SK-N-SH (cell line): ENCODE measurements around the gene SV2C. TPM values are rescaled to one million over a fixed set of nuclear protein-coding genes. Genes with fewer than 3 reads are reported as not detected.

ENCODE experiments used
- CTCF ChIA-PET: fragments of 300-600, 350-600 bp; formaldehyde crosslinking; extraction: SDS; loops from one replicate; lab custom pipeline; 2021; lab: Yijun Ruan, JAX
- POLR2A ChIA-PET: fragments of 350-600 bp; sonication (Branson Sonifier 250); formaldehyde crosslinking; extraction: SDS; loops from one replicate; lab custom pipeline; 2020; ENCODE audit warnings: antibody characterized with exemption, inconsistent platforms; lab: Yijun Ruan, JAX
- DNase-seq: peaks from one replicate; pipeline ENCODE4 v3.0.0; 2012
- H2AFZ ChIP-seq: fragments of 200-600 bp; sonication (generic); 2 replicates; pipeline ENCODE4 v1.8.1; 2016; ENCODE audit warnings: antibody characterized with exemption, mild to moderate bottlenecking, low read depth
- H3F3A ChIP-seq: fragments of 200-600 bp; sonication (generic); replicated peaks from 2 replicates; pipeline ENCODE3; 2016; ENCODE audit warnings: antibody characterized with exemption, mild to moderate bottlenecking; ENCODE audit not compliant: insufficient read depth
- H3K27ac ChIP-seq, 2 experiments: fragments of 200-500 bp in 1 of 2; fragments of 200-600 bp in 1 of 2; sonication (Bioruptor generic) in 1 of 2; sonication (generic), shearing (Covaris generic) in 1 of 2; 2 replicates each; pipeline versions ENCODE4 v1.5.1 to v1.6.1; 2014 to 2016; ENCODE audit warnings: low read depth in 2 of 2, inconsistent platforms in 1 of 2, low read length in 1 of 2, mild to moderate bottlenecking in 1 of 2, mixed read lengths in 1 of 2
- H3K27me3 ChIP-seq: fragments of 200-600 bp; sonication (generic), shearing (Covaris generic); 2 replicates; pipeline ENCODE4 v1.6.1; 2016; ENCODE audit warnings: mixed run types; ENCODE audit not compliant: insufficient read depth
- H3K36me3 ChIP-seq, 2 experiments: fragments of 200-500 bp in 1 of 2; fragments of 200-600 bp in 1 of 2; sonication (Bioruptor generic) in 1 of 2; sonication (generic) in 1 of 2; replicated peaks in 1 of 2; 2 replicates each; pipeline versions ENCODE3 to v1.5.1; 2014 to 2016; ENCODE audit warnings: low read length in 1 of 2, mild to moderate bottlenecking in 1 of 2; ENCODE audit not compliant: insufficient read depth in 2 of 2, control insufficient read depth in 1 of 2
- H3K4me1 ChIP-seq, 2 experiments: fragments of 200-500 bp in 1 of 2; fragments of 200-600 bp in 1 of 2; sonication (Bioruptor generic) in 1 of 2; sonication (generic), shearing (Covaris generic) in 1 of 2; 2 replicates each; pipeline versions ENCODE4 v1.5.1 to v1.6.1; 2014 to 2016; ENCODE audit warnings: low read depth in 1 of 2, low read length in 1 of 2, mixed run types in 1 of 2; ENCODE audit not compliant: insufficient read depth in 2 of 2, control insufficient read depth in 1 of 2
- H3K4me2 ChIP-seq: fragments of 200-600 bp; sonication (generic), shearing (Covaris generic); 2 replicates; pipeline ENCODE4 v1.6.1; 2017; ENCODE audit warnings: mixed run types
- H3K4me3 ChIP-seq, 2 experiments: fragments of 200-500 bp in 1 of 2; fragments of 200-600 bp in 1 of 2; sonication (Bioruptor generic) in 1 of 2; sonication (generic), shearing (Covaris generic) in 1 of 2; 2 replicates each; pipeline versions ENCODE4 v1.5.1 to v1.8.1; 2014 to 2016; ENCODE audit warnings: low read depth in 2 of 2, inconsistent platforms in 1 of 2, low read length in 1 of 2, mild to moderate bottlenecking in 1 of 2, mixed read lengths in 1 of 2, moderate library complexity in 1 of 2
- H3K79me2 ChIP-seq: fragments of 200-600 bp; sonication (generic); 2 replicates; pipeline ENCODE4 v1.8.1; 2017; ENCODE audit warnings: mild to moderate bottlenecking; ENCODE audit not compliant: insufficient read depth
- H3K9ac ChIP-seq: fragments of 200-600 bp; sonication (generic); 2 replicates; pipeline ENCODE4 v1.6.1; 2017; ENCODE audit warnings: mixed run types
- H3K9me2 ChIP-seq: fragments of 200-600 bp; sonication (generic); 2 replicates; pipeline ENCODE4 v1.6.1; 2017; ENCODE audit warnings: mixed run types
- H3K9me3 ChIP-seq: fragments of 200-600 bp; sonication (generic); 2 replicates; pipeline ENCODE4 v1.6.1; 2017; ENCODE audit warnings: mixed run types, mild to moderate bottlenecking, moderate library complexity
- H4K20me1 ChIP-seq: fragments of 200-600 bp; sonication (generic); 2 replicates; pipeline ENCODE4 v1.6.1; 2017; ENCODE audit warnings: mild to moderate bottlenecking, mixed run types; ENCODE audit not compliant: insufficient read depth
- CHD2 ChIP-seq: fragments of 150-350 bp; IDR thresholded peaks from 2 replicates; pipeline ENCODE4 v1.6.1; 2018; ENCODE audit warnings: low read length; ENCODE audit not compliant: partially characterized antibody
- CTCF ChIP-seq: fragments of 200-600 bp; sonication (generic); IDR thresholded peaks from 2 replicates; pipeline ENCODE4 v1.6.1; 2017; ENCODE audit warnings: antibody characterized with exemption, mild to moderate bottlenecking, moderate library complexity
- EZH2phosphoT487 ChIP-seq: fragments of 200-600 bp; sonication (generic); IDR thresholded peaks from 2 replicates; pipeline ENCODE4 v1.6.1; 2017; ENCODE audit warnings: low read depth, mixed run types, mild to moderate bottlenecking, antibody characterized with exemption, moderate library complexity, borderline replicate concordance
- FOSL2 ChIP-seq: IDR thresholded peaks from 2 replicates; pipeline ENCODE4 v1.4.0; 2012; ENCODE audit warnings: low read depth, mild to moderate bottlenecking, moderate library complexity, borderline replicate concordance
- FOXJ3 ChIP-seq: sonication (generic); formaldehyde crosslinking; IDR thresholded peaks from 2 replicates; pipeline ENCODE4 v1.5.1; 2020; ENCODE audit warnings: mild to moderate bottlenecking, missing genetic modification reagents
- FOXM1 ChIP-seq: IDR thresholded peaks from 2 replicates; pipeline ENCODE4 v1.4.0; 2012; ENCODE audit warnings: low read depth, mild to moderate bottlenecking
- GABPA ChIP-seq: IDR thresholded peaks from 2 replicates; pipeline ENCODE4 v1.4.0; 2012; ENCODE audit warnings: low read depth, mild to moderate bottlenecking
- IRF3 ChIP-seq: fragments of 150-350 bp; IDR thresholded peaks from 2 replicates; pipeline ENCODE4 v1.6.1; 2016; ENCODE audit warnings: mild to moderate bottlenecking, low read depth, low read length
- RAD21 ChIP-seq: IDR thresholded peaks from 2 replicates; pipeline ENCODE4 v1.6.1; 2012; ENCODE audit warnings: mild to moderate bottlenecking, low read length
- RCOR1 ChIP-seq: fragments of 150-350 bp; IDR thresholded peaks from 2 replicates; pipeline ENCODE4 v1.6.1; 2017; ENCODE audit warnings: antibody characterized with exemption, low read length
- RFX5 ChIP-seq: IDR thresholded peaks from 2 replicates; pipeline ENCODE4 v1.6.1; 2012; ENCODE audit warnings: mild to moderate bottlenecking, improper control_type of control experiment, low read length
- SIN3A ChIP-seq: IDR thresholded peaks from 2 replicates; pipeline ENCODE4 v1.6.1; 2012; ENCODE audit warnings: low read depth, mild to moderate bottlenecking, low read length, moderate library complexity, borderline replicate concordance
- SMC3 ChIP-seq: IDR thresholded peaks from 2 replicates; pipeline ENCODE4 v1.6.1; 2012; ENCODE audit warnings: low read depth, low read length, improper control_type of control experiment
- ZBTB33 ChIP-seq: IDR thresholded peaks from 2 replicates; pipeline ENCODE4 v1.4.0; 2012; ENCODE audit warnings: low read depth, borderline replicate concordance
- WGBS: methylation state at CpG from one replicate; pipeline ENCODE4 v1.1.6; 2017; ENCODE audit warnings: low lambda C conversion rate; 5-methylcytosine and 5-hydroxymethylcytosine counted together
- polyA plus RNA-seq, 3 experiments: library from polyadenylated mRNA; depleted of rRNA; stranded (reverse); fragments of >200 nt; gene quantifications; 2 replicates each; pipeline ENCODE4 v1.2.3, GENCODE V29; 2012

SV2C gene
- polyA plus RNA-seq, 1 of the 3 experiments (the other 2 are of a cell fraction), result 0.05 TPM

- ChIA-PET POLR2A (interaction anchor here (0.6 kb wide), 1 partner anchor 581 kb away, joined by 4 read pairs; no protein-coding TSS in a partner anchor), CTCF (interaction anchor here (1.0 to 3.0 kb wide), 7 partner anchors 9 to 386 kb away, joined by 3 to 21 read pairs (median 3); partner anchors contain the start of gene IQGAP2)
- Histone ChIP-seq H3K9ac (no peak overlapping the region), H3K4me1 (peaks cover 0 to 10% of the 10 kb centered on the region in 2 experiments; a peak in 2 of 4 replicates), H3K36me3 (no peaks in the 10 kb centered on the region), H3K27me3 (no peaks in the 10 kb centered on the region), H3K9me3 (no peaks in the 10 kb centered on the region), H4K20me1 (no peaks in the 10 kb centered on the region), H3K27ac (no peak overlapping the region), H3K79me2 (no peaks in the 10 kb centered on the region), H3K4me2 (no peak overlapping the region), H3K4me3 (no peak overlapping the region), H3F3A (no peaks in the 10 kb centered on the region), H2AFZ (no peak overlapping the region), H3K9me2 (no peaks in the 10 kb centered on the region)
- WGBS, result 75% methylated on average over 11 of the region's 11 CpGs
- DNase-seq, result no peak
- no peak for TF ChIP-seq FOXJ3 (CRISPR knock-in tag)
- TF ChIP-seq CHD2, result no peak
- TF ChIP-seq RCOR1, result no peak
- no peak for TF ChIP-seq FOXM1
- TF ChIP-seq FOSL2, result no peak
- TF ChIP-seq SMC3, result no peak
- TF ChIP-seq EZH2phosphoT487, result no peak
- TF ChIP-seq CTCF, result no peak
- no peak for TF ChIP-seq SIN3A
- no peak for TF ChIP-seq ZBTB33
These were observed 305.8 kb downstream of the SV2C start for GRCh38 chr5:76388791-76389512.

- no peak overlapping the region for H2AFZ ChIP-seq
- H3K9ac ChIP-seq, result no peak overlapping the region
- H3K9me3 ChIP-seq, result no peaks in the 10 kb centered on the region
- H3K27ac ChIP-seq, result no peak overlapping the region
- no peaks in the 10 kb centered on the region for H3K27me3 ChIP-seq
- 93% methylated on average over 13 of the region's 13 CpGs for WGBS
- H3F3A ChIP-seq, result no peaks in the 10 kb centered on the region
- H3K79me2 ChIP-seq, result no peaks in the 10 kb centered on the region
- H4K20me1 ChIP-seq, result no peaks in the 10 kb centered on the region
- no peaks in the 10 kb centered on the region for H3K9me2 ChIP-seq
- ChIA-PET POLR2A (no interaction called here), CTCF (interaction anchor here (1.0 to 3.0 kb wide), 4 partner anchors 9 to 385 kb away, joined by 3 to 21 read pairs (median 4); partner anchors contain the start of gene IQGAP2)
- no peak overlapping the region for H3K4me3 ChIP-seq
- no peak for DNase-seq
- H3K4me1 ChIP-seq, result peaks cover 0 to 5% of the 10 kb centered on the region in 2 experiments; a peak in 2 of 4 replicates
- H3K36me3 ChIP-seq, result no peaks in the 10 kb centered on the region
- H3K4me2 ChIP-seq, result no peak overlapping the region
- TF ChIP-seq RAD21 (no peak), FOSL2 (no peak), RFX5 (no peak), ZBTB33 (no peak), FOXJ3 (CRISPR knock-in tag) (no peak), CTCF (no peak), GABPA (no peak), IRF3 (no peak)
These were observed 306.5 kb downstream of the SV2C start for GRCh38 chr5:76389513-76390154.
